Activated naive CD4-positive, alpha-beta T cell treated with anti-CD3 and anti-CD28 coated beads, Interleukin-2, amount 10 ng/mL, durations not matched to agents 7 days and 5 days (primary cell): ENCODE measurements around the gene MAGEH1.

Experiments used
- CTCF ChIA-PET: fragments of 350-600 bp; sonication (Branson Sonifier 250); formaldehyde crosslinking; loops from one replicate; lab custom pipeline; 2021; ENCODE audit warnings: antibody characterized with exemption; lab: Charles Lee
- DNase-seq: peaks from one replicate; pipeline ENCODE4 v3.0.0-alpha.2; 2020
- H3K27ac Mint-ChIP-seq: one replicate; pipeline ENCODE4 v1.8.0; 2021; ENCODE audit warnings: mild to moderate bottlenecking, moderate library complexity, mixed read lengths
- H3K27me3 Mint-ChIP-seq: one replicate; pipeline ENCODE4 v1.8.0; 2021; ENCODE audit warnings: mild to moderate bottlenecking, mixed read lengths
- H3K36me3 Mint-ChIP-seq: one replicate; pipeline ENCODE4 v1.8.0; 2021; ENCODE audit warnings: mixed read lengths
- H3K4me1 Mint-ChIP-seq: one replicate; pipeline ENCODE4 v1.8.0; 2021; ENCODE audit warnings: mixed read lengths
- H3K4me3 Mint-ChIP-seq: one replicate; pipeline ENCODE4 v1.8.0; 2021; ENCODE audit warnings: mild to moderate bottlenecking, moderate library complexity, mixed read lengths
- H3K9me3 Mint-ChIP-seq: one replicate; pipeline ENCODE4 v1.8.0; 2021; ENCODE audit warnings: mixed read lengths

MAGEH1 gene

GRCh38 chrX:55480390-55481062, 28.6 kb downstream of the MAGEH1 start:
- DNase-seq = no peak
- Mint-ChIP-seq H3K27me3 (no peaks in the 10 kb centered on the region), H3K27ac (no peak overlapping the region), H3K4me3 (no peak overlapping the region), H3K9me3 (no peaks in the 10 kb centered on the region), H3K4me1 (peaks cover 3% of the 10 kb centered on the region), H3K36me3 (no peaks in the 10 kb centered on the region)
- CTCF ChIA-PET = no interaction called here

DNA sequence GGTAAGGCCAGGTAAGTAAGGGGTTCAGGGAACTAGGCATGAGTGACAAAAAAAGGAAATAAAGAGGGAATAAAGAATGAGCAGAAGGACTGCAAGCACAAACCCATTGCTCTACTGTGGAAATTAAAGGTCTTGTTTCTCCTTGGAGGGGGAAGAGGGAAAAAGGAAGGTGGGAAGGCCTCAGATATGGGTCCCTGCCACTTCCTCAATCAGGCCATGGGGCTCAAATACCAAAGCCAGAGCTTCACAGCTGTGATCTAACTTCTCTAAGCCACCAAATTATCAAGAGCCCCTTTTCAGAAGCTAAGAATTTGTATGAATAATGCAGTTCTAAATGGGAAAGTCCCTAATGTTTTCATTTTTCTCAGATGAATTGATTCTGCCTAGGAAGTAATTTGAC, 33.0 kb downstream of the MAGEH1 start:
- CTCF ChIA-PET = interaction anchor here (0.8 kb wide), 1 partner anchor 58 kb away, joined by 3 read pairs; no protein-coding TSS in a partner anchor

DNA sequence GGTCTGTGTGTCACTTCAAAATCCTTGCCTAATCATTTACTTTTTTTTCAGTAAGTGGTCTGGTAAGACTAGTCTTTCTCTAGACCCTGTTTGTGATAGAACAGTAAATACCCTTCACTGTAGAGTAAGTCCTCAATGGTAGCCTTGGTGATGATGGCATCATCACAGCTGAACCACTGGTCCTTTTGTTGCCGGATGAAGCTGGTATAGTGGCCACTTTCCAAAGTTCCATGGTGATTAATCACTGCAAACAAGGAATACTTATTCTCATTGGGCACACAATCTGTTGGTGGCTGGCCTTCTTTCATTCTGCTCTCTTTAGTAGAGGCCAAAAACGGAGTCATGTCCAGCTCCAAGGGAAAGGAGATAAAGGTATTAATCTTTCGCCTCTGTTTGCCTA, 34.8 kb downstream of the MAGEH1 start:
- Mint-ChIP-seq H3K4me1 (peaks cover 19% of the 10 kb centered on the region), H3K27ac (no peak overlapping the region), H3K4me3 (no peak overlapping the region), H3K9me3 (no peaks in the 10 kb centered on the region), H3K27me3 (no peaks in the 10 kb centered on the region), H3K36me3 (no peaks in the 10 kb centered on the region)
- no peak for DNase-seq
- CTCF ChIA-PET = no interaction called here

More for the DNA sequence above, 33.0 kb downstream of the MAGEH1 start:
- no peak for DNase-seq
- no peaks in the 10 kb centered on the region for H3K9me3 Mint-ChIP-seq
- H3K4me1 Mint-ChIP-seq = peaks cover 18% of the 10 kb centered on the region
- H3K36me3 Mint-ChIP-seq = no peaks in the 10 kb centered on the region
- no peaks in the 10 kb centered on the region for H3K27me3 Mint-ChIP-seq
- no peak overlapping the region for H3K4me3 Mint-ChIP-seq
- H3K27ac Mint-ChIP-seq = no peak overlapping the region

DNA sequence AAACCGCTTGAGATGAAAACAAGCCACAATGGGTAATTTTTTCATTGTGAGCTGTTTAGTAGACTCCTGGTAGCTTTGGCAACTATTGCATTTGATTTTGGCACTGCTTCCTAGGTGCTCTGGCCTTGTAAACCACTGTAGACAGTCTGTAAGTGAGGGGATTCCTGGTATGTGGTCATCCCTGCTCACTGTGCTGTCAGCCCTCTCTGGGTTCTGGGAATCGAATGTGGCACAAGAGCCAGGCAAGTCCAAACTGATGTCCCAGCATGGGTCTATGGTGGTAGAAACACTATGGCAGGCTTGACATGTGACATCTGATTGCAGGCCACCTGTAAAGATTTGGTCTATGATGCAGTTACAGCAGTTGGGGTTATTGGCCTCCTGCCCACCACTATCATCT, 35.2 kb downstream of the MAGEH1 start:
- Mint-ChIP-seq H3K27me3 (no peaks in the 10 kb centered on the region), H3K9me3 (no peaks in the 10 kb centered on the region), H3K4me1 (peaks cover 19% of the 10 kb centered on the region), H3K4me3 (no peak overlapping the region), H3K27ac (no peak overlapping the region), H3K36me3 (no peaks in the 10 kb centered on the region)
- CTCF ChIA-PET = no interaction called here
- no peak for DNase-seq

GRCh38 chrX:55488006-55488592, 36.2 kb downstream of the MAGEH1 start:
- Mint-ChIP-seq H3K9me3 (no peaks in the 10 kb centered on the region), H3K27me3 (no peaks in the 10 kb centered on the region), H3K36me3 (no peaks in the 10 kb centered on the region), H3K4me3 (peak overlapping the region; percentile 88), H3K27ac (peak overlapping the region; percentile 90), H3K4me1 (peaks cover 19% of the 10 kb centered on the region)
- CTCF ChIA-PET = interaction anchor here (1.2 to 1.8 kb wide), 2 partner anchors 36 to 420 kb away, joined by 3 to 7 read pairs; partner anchors contain the start of gene MAGEH1
- DNase-seq = no peak

DNA sequence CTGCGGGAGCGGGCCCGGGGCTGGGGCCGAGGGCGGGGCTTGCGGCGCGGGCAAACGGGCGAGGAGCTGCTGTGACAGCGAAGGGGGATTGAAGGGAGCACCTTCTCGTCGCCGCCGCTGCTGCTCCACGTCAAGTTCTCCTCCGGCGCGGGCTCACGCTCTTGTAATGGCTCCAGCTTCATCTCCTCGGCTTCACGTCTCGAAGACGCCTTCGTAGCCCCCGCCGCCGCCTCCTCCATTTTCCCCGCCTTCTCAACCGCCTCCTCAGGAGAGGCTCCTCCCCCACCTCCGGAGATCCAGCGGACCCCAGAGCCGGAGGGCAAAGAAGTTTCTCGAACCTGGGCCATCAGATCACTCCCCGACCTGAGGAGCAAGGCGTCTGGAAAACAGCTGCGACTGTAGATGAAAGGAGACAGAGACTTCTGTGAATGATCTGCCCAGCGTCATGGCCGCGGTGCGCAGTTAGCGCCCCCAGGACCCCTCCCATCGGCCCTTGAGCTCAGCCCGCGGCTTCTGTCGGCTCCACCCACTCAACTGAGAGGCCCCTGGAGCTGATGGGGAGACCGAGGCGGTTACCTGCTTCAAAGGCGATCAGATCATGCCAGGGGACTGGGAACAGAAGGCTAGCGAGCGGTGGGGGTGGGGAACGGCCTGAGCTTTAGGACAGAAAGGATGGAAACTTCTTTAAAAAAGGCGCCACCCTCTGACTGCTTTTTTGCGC, 36.8 kb downstream of the MAGEH1 start:
- no peaks in the 10 kb centered on the region for H3K27me3 Mint-ChIP-seq
- CTCF ChIA-PET = interaction anchor here (1.2 to 1.8 kb wide), 2 partner anchors 36 to 420 kb away, joined by 3 to 7 read pairs; partner anchors contain the start of gene MAGEH1
- peak overlapping the region; percentile 94 for H3K27ac Mint-ChIP-seq
- H3K9me3 Mint-ChIP-seq = no peaks in the 10 kb centered on the region
- peak overlapping the region; percentile 88 for H3K4me3 Mint-ChIP-seq
- no peaks in the 10 kb centered on the region for H3K36me3 Mint-ChIP-seq
- peaks cover 19% of the 10 kb centered on the region for H3K4me1 Mint-ChIP-seq
- DNase-seq = peak; percentile 73

GRCh38 chrX:55489314-55490009, 37.5 kb downstream of the MAGEH1 start, which contains the start of gene USP51:
TSS of gene USP51 (minus strand) at chrX:55489848. CDS start at chrX:55488939, 909 bp downstream.
- CTCF ChIA-PET = interaction anchor here (1.2 to 1.8 kb wide), 2 partner anchors 37 to 419 kb away, joined by 3 to 7 read pairs; partner anchors contain the start of gene MAGEH1
- peak; percentile 30 for DNase-seq
- no peaks in the 10 kb centered on the region for H3K27me3 Mint-ChIP-seq

DNA sequence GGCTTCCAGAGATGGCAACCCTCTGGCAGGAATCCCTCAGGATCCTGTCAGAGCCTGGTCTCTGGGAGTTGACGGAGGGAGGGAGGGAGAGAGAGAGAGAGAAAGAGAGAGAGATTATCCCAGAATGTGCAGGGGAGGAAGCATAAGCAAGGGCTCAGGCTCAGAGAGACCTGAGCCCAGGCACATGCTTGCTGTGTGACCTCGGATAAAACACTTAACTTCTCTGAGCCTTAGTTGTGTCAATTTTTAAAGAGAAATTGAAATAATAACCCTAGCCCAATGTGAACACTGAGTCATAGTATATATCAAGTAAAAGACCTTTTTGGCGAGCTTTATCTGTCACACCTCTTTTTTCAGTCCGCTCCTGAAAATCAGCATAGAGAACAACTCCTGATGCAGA, 38.2 kb downstream of the MAGEH1 start:
- Mint-ChIP-seq H3K27ac (peak overlapping the region; percentile 94), H3K4me3 (peak overlapping the region; percentile 88), H3K36me3 (no peaks in the 10 kb centered on the region), H3K9me3 (no peaks in the 10 kb centered on the region), H3K27me3 (no peaks in the 10 kb centered on the region), H3K4me1 (peaks cover 16% of the 10 kb centered on the region)
- CTCF ChIA-PET = no interaction called here
- no peak for DNase-seq

More at GRCh38 chrX:55489314-55490009, 37.5 kb downstream of the MAGEH1 start, which contains the start of gene USP51:
- Mint-ChIP-seq H3K9me3 (no peaks in the 10 kb centered on the region), H3K4me1 (peaks cover 19% of the 10 kb centered on the region), H3K36me3 (no peaks in the 10 kb centered on the region), H3K4me3 (peak within 1 kb of the TSS; percentile 88), H3K27ac (peak within 1 kb of the TSS; percentile 94)

GRCh38 chrX:55490974-55491373, 39.0 kb downstream of the MAGEH1 start:
- Mint-ChIP-seq H3K4me1 (peaks cover 16% of the 10 kb centered on the region), H3K27ac (no peak overlapping the region), H3K9me3 (no peaks in the 10 kb centered on the region), H3K4me3 (no peak overlapping the region), H3K36me3 (no peaks in the 10 kb centered on the region), H3K27me3 (no peaks in the 10 kb centered on the region)
- DNase-seq = no peak
- CTCF ChIA-PET = no interaction called here
